NT2/D1 (cell line): Measurements from ENCODE around the gene URB2.

Source experiments
- YY1 ChIP-seq: IDR thresholded peaks from 2 replicates; pipeline ENCODE4 v1.6.1; 2011; ENCODE audit not compliant: insufficient read length, insufficient read depth
- ZNF274 ChIP-seq: IDR thresholded peaks from 2 replicates; pipeline ENCODE4 v1.6.1; 2011; ENCODE audit warnings: mild to moderate bottlenecking, low read depth, low read length

- TF ChIP-seq YY1 (no peak), ZNF274 (no peak)
Observed at GRCh38 chr1:229699613-229700267, 73.7 kb downstream of the URB2 start.
